Measurements from ENCODE around the gene IARS1. TPM values are rescaled to one million over a fixed set of nuclear protein-coding genes. Genes with fewer than 3 reads are reported as not detected.

IARS1 gene
- total RNA-seq, result 96.7 TPM
- long read RNA-seq, partial matches to known transcripts, result 39 of 53 reads
- long read RNA-seq, other reads (novel, unspliced or antisense), result 14 of 53 reads

GRCh38 chr9:92293452-92294296, at the start of gene IARS1:
TSS of gene IARS1 (minus strand) at chr9:92293697. CDS start at chr9:92289419, 4,278 bp downstream.
- DNase-seq (ENCODE audit: low spot score), result peak; percentile 100

DNA sequence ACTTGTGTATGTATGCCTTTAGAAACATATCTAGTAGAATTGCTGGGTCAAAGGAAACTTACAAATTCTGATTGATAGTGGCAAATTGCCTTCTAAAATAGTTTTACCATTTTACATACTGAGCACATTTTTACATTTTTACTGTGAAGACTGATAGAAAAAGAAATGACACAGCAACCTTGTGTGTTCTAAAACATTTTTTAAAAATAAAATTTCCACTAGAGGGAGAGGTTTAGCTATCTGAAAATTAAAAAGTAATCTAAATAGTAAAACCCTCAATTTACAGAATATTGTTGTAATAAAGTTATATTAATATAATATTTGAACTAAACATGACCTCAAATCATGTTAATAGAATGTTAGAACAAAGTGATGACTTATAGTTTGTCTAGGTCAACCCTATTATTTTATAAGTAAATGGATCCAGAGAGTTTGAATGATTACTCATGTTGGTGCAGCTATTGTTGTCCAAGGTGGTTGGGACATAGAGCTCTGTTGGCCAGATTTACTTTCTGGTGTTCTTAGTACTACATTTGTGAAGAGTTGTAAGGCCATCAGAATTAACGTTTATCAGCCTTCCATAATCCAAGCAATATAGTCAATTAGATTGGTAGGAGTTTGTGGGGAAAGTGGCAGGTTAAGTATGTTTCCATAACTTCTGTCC, 49.5 kb upstream of the IARS1 start:
- no peak for DNase-seq (ENCODE audit: low spot score)

DNA sequence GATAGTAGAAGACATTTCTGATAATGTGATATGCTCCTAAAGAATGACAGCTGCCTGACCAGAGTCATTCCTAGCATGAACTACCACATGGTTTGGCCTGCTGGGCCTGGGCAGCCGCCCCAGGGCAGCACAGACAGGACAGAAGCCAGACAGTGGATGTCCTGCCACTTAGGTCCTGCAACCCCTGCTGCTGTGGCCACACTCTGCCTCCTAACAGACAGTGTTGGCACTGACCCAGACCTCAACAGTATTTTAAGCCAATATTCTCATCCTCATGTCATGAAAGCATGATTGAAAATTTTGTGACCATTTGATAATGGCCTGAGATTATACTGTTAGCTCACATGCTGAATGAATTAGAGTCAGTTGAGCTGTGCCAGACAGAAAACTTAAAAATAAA, 48.1 kb upstream of the IARS1 start:
- no peak for DNase-seq (ENCODE audit: low spot score)

DNA sequence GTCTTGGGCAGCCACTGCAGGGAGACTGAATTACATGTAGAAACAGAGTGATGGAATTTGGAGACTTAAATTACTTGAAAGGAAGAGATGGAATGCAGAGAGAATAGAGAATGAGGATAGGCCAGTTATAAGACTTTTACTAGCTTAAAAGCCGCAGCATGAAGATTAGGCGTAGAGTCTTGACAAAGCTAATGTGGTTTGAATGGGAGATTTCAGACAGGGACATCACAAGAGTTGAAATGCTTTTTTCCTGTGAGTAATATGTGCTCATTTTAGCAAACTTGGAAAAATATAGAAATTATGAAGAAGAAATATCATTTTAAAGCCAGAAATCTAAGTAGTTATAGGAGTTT, 39.8 kb upstream of the IARS1 start:
- no peak for DNase-seq (ENCODE audit: low spot score)

- DNase-seq (ENCODE audit: low spot score), result no peak
Observed at GRCh38 chr9:92332577-92333281, 39.2 kb upstream of the IARS1 start.

- DNase-seq (ENCODE audit: low spot score), result no peak
Observed at GRCh38 chr9:92328225-92328624, 34.7 kb upstream of the IARS1 start.

DNA sequence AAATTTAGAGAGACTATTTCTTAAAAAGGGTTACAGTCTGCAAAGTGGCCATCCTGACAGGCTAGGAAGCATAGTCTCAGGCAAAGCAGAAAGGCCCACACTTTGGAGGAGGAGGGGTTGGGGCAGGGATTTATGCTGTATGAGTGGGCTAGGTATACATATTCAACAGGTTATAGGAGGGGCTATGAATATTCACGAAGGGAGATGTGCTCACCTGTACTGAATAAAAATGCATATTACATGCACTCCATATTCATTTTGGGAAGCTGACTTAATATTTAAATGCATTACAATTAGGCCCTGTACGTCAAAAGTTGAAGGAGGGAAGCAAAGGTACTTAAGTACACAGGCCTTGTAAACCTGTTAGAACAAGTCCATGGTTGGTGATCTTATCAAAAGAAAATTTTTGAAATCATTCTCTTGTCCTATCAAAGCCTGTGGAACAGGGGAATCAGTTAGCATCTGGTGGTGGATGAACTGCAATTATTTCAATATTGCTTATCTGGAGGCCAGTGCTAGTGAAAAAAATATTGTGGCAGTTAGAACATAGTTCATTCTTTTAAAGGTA, 33.9 kb upstream of the IARS1 start:
- DNase-seq (ENCODE audit: low spot score), result no peak

DNA sequence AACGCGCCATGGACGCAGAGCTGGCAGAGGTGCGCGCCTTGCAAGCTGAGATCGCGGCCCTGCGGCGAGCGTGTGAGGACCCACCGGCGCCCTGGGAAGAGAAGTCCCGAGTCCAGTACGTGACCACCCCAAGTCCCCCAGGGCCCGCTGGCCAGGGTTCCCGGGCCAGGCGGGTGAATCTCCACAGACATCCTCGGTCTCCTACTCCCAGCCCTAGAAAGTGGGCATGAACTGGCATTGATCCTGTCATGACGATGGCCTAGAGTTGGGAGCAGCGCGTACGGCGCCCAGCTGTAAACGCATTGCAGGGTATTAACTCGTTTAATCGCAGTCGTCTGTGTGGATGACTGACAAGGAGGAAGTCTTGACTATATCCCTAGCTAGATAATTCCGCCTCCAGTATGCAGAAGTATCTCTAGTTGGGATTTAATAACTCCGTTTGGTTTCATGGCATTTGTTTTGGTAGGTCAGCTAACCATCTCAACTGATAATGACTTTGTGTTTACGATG, 32.5 kb upstream of the IARS1 start:
- no peak for DNase-seq (ENCODE audit: low spot score)

GRCh38 chr9:92325269-92325990, 31.9 kb upstream of the IARS1 start, which contains the start of the genes CENPP and NOL8:
TSS of gene CENPP (plus strand) at chr9:92325953.
TSS of gene NOL8 (minus strand) at chr9:92325350. CDS start at chr9:92324161, 1,189 bp downstream.
- peak; percentile 92 for DNase-seq (ENCODE audit: low spot score)

GRCh38 chr9:92324889-92325268, 31.4 kb upstream of the IARS1 start:
- DNase-seq (ENCODE audit: low spot score), result no peak

DNA sequence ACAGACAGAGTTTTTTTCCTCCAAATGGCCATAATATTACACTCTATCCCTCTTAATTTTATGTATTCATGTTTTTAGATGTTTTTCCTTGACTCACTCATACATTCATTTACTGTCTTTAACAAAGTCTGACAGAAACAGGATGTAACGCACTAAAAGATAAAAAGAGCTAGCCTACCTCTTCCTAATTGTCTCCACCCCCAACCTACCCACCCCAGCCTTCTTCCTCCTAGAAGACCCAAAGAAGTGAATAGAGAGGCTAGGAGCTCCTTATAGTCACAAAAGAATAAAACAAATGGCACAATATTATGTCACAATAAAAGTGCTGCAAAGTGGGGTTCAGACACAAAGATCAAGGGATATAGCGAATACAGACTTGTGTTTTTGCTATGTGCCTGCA, 30.9 kb upstream of the IARS1 start:
- no peak for DNase-seq (ENCODE audit: low spot score)

DNA sequence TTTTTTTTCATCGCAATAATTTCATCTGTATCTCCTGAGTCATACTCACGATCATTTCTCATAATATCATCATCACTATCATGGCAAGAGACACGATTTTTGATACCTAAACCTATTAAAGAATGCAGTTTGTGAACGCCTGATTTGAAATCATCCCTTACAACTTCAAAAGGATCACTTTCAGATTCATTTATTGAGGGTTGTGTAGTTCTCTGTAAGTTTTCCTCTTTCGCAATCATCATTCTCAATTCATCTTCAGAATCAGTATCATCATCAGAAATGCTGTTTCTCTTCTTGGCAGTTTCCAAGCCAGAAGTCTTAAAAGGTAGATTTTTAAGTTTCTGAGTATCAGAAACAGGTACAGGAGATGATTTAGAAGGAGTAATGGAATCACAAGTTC, 22.0 kb upstream of the IARS1 start:
- DNase-seq (ENCODE audit: low spot score), result no peak

DNA sequence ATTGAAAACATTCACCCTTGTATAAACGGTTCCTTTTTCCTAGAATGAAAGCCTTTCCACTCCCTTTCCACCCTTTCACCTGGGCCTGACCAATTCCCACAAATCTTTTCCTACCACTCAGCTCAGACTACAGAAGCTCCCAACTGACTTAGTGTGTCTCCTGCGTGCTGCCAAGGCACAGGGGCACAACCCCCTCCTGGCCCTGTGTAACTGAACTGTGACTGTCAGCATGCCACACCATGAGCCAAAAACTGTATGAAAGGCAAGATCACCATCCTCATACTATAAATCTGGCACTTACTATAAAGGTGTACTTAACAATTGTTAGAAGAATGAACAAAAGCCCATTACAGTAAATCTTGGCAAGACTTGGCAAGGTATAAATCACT, 20.1 kb upstream of the IARS1 start:
- DNase-seq (ENCODE audit: low spot score), result no peak

DNA sequence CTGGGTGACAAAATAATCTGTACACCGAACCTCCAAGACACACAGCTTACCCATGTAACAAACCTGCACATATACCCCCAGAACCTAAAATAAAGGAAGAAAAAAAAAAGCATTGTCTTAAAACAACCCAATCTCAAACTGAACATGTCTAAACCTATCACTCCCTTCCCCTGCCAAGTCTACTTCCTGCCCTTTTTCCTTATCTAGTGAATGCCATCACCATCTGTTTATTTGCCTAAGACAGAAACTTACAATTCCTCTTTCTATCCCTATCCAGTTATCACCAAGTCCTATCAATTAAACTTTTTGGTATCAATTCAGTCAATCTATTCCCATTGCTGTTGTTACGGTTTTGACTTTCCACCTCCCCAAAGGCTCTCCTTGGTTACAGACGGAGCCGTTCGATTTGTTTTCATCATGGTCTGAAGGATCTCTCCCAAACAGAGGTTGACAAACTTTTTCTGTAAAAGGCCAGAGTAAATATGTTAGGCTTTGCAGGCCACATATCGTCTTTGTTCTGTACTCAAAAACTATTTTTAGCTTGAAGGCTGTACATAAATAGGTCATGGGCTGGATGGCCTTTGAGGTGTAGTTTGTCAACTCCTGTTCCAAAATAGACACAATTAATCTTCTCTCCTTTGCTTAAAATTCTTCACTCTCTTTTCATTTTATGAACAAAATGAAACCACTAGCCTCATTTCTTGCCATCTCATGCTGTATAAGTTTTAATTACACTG, 19.6 kb upstream of the IARS1 start:
- no peak for DNase-seq (ENCODE audit: low spot score)

- no peak for DNase-seq (ENCODE audit: low spot score)
Observed at GRCh38 chr9:92310562-92310961, 17.1 kb upstream of the IARS1 start.

- DNase-seq (ENCODE audit: low spot score), result no peak
Observed at GRCh38 chr9:92308893-92309292, 15.4 kb upstream of the IARS1 start.

DNA sequence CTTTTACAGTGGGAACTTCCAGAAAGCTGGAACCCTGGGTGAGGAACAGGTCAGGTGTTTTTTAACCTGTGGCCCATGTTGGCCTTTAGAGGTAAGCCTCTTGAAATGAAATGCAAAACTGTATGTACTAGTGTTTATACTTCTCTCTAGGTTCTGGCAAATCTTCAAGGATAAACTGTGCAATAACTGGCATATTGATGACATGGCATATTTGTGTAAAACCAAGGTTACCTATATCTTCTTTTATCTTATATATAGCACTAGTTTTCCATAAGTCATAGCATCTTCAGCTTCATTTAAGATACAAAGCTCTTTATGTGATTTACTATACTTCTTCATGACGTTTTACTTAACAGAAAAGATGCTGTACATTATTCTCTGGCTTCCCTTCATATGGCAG, 7.4 kb upstream of the IARS1 start:
- DNase-seq (ENCODE audit: low spot score), result no peak

GRCh38 chr9:92299116-92299515, 5.6 kb upstream of the IARS1 start:
- DNase-seq (ENCODE audit: low spot score), result no peak

GRCh38 chr9:92298036-92298435, 4.5 kb upstream of the IARS1 start:
- no peak for DNase-seq (ENCODE audit: low spot score)

- no peak for DNase-seq (ENCODE audit: low spot score)
Observed at GRCh38 chr9:92297611-92298010, 4.1 kb upstream of the IARS1 start.

Measured in mesenteric fat pad (tissue), 1 donor.